HEK293T (cell line): ENCODE measurements around the gene TSSK3.

ENCODE experiments used
- BHLHE40 ChIP-seq: fragments of 450-650 bp; IDR thresholded peaks from 2 replicates; pipeline ENCODE4 v1.6.1; 2016; ENCODE audit warnings: mild to moderate bottlenecking, moderate library complexity, borderline replicate concordance
- CTBP1 ChIP-seq: fragments of 450-650 bp; IDR thresholded peaks from 2 replicates; pipeline ENCODE4 v1.6.1; 2016; ENCODE audit warnings: borderline replicate concordance
- ELF4 ChIP-seq: fragments of 450-650 bp; IDR thresholded peaks from 2 replicates; pipeline ENCODE4 v1.6.1; 2017; ENCODE audit warnings: antibody characterized with exemption
- FOXM1 ChIP-seq: fragments of 450-650 bp; IDR thresholded peaks from 2 replicates; pipeline ENCODE4 v1.6.1; 2017; ENCODE audit warnings: mild to moderate bottlenecking, borderline replicate concordance
- L3MBTL2 ChIP-seq: fragments of 450-650 bp; conservative IDR thresholded peaks from 2 replicates; pipeline ENCODE4 v1.6.1; 2016; ENCODE audit warnings: mild to moderate bottlenecking
- PKNOX1 ChIP-seq: fragments of 450-650 bp; IDR thresholded peaks from 2 replicates; pipeline ENCODE4 v1.6.1; 2016
- SP1 ChIP-seq: fragments of 450-650 bp; IDR thresholded peaks from 2 replicates; pipeline ENCODE4 v1.6.1; 2017
- SUZ12 ChIP-seq: fragments of 450-650 bp; IDR thresholded peaks from 2 replicates; pipeline ENCODE4 v1.6.1; 2016; ENCODE audit warnings: mild to moderate bottlenecking

- TF ChIP-seq FOXM1 (no peak), CTBP1 (no peak), PKNOX1 (no peak), SP1 (no peak), BHLHE40 (no peak), L3MBTL2 (no peak), SUZ12 (no peak), ELF4 (no peak)
Measured at GRCh38 chr1:32339363-32339978, 22.9 kb upstream of the TSSK3 start.
